GM19463 (cell line): ENCODE measurements around the gene UBE2C.
"Not testable (repeated sequence)": the region's sequence is repeated elsewhere in the genome, so short reads cannot be mapped to it uniquely, and the experiment has no call there.

Experiments
- ATAC-seq: cut with Tn5 transposase; IDR thresholded peaks from one replicate; pipeline ENCODE4 v1.9.1; 2021; ENCODE audit warnings: mild to moderate bottlenecking, moderate library complexity; ENCODE audit not compliant: unreplicated experiment

UBE2C gene

DNA sequence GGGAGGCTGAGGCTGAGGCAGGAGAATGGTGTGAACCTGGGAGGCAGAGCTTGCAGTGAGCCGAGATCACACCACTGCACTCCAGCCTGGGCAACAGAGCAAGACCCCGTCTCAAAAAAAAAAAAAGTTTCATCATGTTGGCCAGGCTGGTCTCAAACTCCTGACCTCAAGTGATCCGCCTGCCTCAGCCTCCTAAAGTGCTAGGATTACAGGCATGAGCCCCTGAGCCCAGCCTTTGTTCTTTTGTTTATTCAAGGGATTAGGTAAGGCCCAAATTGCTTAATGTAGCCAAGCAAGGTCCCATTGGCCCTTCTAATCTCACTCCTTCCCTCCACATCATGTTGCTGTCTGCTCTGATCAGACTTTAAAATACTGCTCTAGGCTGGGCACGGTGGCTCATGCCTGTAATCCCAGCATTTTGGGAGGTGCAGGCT is 17.2 kb downstream of the UBE2C start:
- not testable (repeated sequence) for ATAC-seq

- ATAC-seq: no peak
Observed at GRCh38 chr20:45832619-45833018, 20.2 kb downstream of the UBE2C start.

DNA sequence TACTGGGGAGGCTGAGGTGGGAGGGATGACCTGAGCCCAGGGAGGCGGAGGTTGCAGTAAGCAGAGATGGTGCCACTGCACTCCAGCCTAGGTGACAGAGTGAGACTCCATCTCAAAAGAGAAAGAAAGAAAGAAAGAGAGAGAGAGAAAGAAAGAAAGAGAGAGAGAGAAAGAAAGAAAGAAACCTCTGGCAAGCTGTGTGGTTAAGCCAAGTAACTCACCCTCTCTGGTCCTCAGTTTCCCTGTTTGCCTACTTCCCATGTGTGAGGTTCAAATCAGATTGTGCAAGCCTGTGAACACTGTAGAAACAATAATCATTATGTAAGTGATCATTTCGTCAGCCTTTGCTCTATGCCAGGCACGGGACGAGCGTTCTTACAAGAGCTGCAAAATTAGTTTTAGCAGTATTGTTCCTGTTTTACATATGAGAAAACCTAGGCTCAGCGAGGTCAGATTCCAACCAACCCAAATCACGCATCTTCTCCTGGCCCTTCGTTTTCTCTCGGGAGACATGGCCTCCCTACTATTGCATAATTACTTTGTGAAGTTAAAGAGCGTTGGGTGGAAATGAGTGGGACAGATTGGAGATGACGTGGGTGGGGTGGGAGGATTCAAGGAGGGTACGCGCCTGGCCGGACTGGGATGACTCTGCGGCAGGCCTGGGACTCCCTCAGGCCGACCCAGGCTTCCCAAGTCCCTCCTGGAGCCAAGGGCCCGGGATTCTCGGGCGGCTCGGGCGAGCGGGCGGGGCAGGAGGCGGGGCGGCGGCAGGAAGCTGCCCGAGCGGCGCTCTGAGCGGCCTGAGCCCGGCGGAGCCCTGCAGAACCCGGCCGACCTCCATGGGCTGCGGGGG is 20.8 kb downstream of the UBE2C start, which contains the start of gene SNX21:
SNX21 (plus strand) TSS at position 770 of the 853 bp plus-strand sequence. CDS start 121 bp downstream, outside the sequence.
- no peak for ATAC-seq

DNA sequence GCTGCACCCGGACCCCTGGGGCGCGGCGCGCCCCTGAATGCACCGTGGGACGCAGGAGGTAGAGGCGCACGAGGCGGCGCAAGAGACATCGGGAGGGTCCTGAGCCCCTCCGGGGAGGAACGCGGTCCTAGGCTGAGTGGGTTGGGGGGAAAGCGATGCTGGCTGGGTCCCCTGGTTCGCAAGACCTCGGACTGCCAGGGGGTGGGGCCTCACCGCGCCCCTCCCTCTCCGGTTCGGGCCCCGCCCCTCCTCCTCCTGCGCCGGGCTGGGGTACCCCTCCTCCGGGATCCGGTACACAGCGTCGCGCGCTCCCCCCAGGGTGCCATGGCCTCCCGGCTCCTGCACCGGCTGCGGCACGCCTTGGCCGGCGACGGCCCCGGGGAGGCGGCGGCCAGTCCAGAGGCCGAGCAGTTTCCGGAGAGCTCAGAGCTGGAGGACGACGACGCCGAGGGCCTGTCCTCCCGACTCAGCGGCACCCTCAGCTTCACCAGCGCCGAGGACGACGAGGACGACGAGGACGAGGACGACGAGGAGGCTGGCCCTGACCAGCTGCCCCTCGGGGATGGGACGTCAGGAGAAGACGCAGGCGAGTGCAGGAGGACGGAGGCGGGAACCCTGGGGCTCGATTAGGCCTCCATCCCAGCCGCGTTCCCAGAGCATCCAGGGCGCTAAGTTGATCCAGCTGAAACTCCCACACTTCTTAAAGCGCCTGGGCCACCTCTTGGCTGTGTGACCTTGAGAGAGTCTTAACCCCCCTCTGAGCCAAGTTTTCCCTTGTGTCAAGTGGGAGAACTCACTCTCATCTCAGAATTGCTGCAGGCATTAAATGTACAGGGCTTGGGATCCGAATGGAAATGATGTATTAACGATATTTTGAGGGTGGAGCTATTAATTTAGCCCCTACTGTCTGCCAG is 21.7 kb downstream of the UBE2C start:
- ATAC-seq: no peak

DNA sequence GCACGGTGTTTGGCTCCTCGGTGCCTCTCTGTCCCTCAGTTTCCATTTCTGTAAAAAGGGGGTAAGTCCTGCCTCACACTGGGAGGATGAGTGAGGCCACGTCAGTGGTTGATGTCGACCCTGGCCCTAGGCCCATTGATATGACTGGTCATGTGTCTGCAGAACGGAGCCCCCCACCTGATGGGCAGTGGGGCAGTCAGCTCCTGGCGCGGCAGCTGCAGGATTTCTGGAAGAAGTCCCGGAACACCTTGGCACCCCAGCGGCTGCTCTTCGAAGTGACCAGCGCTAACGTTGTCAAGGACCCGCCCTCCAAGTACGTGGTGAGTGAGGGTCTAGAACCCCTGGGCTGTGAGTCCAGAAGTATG is 22.3 kb downstream of the UBE2C start:
- ATAC-seq: no peak

- ATAC-seq: no peak
Observed at GRCh38 chr20:45835329-45835765, 22.9 kb downstream of the UBE2C start.

DNA sequence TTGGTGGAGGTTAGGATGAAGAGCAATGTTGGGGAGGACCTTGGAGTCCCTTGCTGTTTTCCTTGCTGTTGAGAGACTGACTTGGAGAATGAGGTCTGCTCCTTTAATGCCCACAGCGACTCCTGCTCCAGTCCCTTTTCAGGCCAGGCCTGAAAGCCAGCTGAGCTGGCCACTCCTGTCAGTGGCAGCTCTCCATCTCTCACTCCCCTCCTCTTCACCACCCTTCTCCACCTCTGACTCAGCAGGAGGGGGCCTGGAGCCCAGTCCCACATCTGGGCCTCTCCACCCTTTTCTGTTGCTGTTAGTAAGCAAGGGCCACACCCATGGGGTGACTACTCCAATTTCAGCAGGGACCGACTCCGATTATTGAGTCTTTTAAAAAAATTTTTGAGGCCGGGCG is 23.4 kb downstream of the UBE2C start:
- no peak for ATAC-seq

- no peak for ATAC-seq
Observed at GRCh38 chr20:45836841-45837240, 24.4 kb downstream of the UBE2C start.

GRCh38 chr20:45840700-45841198 is 28.3 kb downstream of the UBE2C start:
- ATAC-seq: no peak

DNA sequence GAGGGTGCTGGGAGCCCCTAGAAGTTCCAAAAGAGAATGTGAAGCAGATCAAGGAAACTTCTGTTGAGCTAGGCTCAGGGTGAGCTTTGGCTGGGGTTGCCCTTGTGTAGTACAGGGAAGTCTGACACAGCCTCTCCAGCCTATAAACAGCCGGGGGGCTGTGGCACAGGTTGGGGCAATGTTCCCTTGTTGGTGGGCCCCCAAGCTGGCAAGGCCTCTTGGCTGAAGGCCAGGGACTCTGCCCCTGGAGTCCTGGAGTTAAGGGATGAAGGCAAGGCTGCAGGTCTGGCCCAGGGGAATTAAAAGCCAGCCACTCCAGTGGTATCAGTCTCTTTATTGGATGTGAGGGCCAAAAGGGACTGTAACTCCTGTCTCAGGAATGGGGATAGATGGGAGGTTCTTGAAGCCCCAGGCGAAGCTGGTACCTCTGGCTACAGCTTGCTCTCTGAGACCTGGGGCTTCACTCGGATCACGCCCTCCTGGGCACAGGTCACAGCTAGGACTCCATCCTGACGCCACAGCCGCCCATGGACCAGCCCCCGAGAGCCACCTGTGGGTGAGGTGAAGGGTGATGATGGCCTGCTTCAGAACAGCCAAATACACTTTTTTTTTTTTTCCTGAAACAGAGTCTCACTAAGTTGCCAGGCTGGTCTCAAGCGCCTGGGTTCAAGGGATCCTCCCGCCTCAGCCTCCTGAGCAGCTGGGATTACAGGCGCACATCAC is 29.1 kb downstream of the UBE2C start:
- ATAC-seq: no peak

DNA sequence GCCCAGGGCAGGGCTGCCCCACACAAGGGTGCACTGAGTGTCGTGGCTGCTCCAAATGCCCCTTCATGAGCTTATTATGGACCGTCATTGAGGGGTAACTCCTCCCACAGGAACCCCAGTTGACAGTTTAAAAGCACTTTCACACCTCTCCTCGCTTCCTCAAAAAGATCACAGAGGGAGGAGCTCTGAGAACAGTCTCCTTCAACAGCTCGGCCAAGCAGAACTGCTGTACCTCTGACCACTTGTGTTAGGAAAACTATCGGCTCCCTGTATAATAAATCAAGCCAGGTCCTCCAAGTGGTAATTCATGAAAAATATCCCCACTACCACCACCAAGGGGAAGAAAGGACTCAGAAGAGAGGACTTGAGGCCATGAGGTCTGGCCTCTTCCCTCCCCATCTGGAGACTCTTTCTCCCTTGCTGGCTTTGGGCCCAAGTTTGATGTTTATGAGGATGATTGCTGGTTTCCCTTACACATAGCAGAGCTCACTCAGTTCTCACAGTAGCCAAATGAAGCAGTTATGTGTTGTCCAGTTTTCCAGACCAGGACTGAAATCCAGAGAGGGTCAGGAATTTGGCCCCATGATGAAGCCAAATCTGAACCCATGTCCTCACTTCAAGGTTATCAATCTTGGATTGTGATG is 29.8 kb downstream of the UBE2C start:
- ATAC-seq: peak; percentile 41

DNA sequence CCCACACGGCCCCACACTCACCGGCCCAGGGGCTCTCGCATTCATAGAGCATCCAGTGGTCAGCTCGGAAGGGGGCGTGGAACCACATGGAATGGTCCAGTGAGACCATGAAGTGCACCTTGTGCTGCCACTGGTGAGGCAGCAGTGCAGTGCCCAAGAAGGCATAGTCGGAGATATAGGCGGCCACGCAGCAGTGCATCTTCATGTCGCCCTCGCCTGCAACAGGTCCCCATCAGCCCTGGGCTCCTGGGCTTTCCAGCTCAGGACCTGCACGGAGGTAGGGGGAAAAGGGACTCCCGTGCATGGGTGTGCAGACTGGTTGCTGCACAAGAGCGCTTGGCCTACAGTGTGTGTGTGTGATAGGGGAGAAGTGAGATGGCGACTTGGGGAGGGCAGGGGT is 31.1 kb downstream of the UBE2C start:
- ATAC-seq: no peak

DNA sequence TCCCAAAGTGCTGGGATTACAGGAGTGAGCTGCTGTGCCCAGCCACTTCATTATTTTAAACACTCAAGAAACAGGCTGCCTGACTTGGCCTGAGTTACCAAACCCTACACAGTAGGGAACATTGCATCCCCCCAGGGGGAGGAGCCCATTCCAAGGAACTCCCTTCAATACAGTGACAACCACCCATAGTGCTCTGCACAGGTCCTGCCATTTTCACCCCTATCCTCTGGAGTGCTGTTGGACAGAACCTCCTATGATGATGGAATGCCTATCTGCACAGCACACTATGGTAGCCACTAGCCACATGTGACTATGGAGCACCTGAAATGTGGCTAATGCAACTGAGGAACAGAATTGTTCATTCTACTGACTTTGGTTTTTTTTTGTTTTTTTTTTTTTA is 33.0 kb downstream of the UBE2C start:
- ATAC-seq: no peak

DNA sequence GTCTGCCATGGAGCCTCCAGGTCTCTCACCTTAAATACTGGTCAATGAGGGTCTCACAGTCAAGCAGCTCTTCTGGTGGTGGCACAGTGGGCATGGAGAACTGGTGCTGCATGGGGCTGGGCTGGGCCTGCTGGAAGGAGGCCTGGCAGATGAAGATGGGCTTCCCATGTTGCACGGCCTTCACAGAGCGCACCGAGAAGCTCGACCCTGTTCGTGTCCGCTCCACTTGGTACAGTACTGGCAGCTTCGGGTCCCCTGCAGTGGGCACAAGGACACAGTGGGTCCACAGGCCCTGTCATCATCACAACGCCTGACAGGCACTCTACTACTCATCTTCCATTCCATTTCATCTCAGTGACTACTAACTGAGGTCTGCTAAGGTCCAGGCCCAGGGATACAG is 36.0 kb downstream of the UBE2C start:
- ATAC-seq: no peak

GRCh38 chr20:45848969-45849582 is 36.6 kb downstream of the UBE2C start:
- ATAC-seq: no peak

- ATAC-seq: no peak
Observed at GRCh38 chr20:45850238-45850637, 37.8 kb downstream of the UBE2C start.

- no peak for ATAC-seq
Observed at GRCh38 chr20:45850926-45851325, 38.5 kb downstream of the UBE2C start.

DNA sequence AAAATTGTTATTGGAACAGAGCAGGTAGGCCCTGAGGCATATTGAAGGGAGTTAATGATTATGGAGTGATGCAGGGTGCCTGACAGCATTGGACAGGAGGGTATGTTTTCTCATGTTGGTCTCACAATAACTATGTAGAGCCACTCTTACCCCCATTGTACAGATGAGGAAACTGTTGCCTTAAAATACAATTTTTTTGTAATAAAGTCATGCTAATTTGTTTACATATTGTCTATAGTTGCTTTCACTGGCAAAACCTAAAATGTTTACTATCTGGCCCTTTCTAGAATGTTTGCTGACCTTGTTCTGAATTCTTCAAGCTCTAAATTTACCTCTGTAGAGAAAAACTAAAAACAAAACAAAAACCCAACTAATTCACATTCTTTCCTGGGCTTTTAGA is 39.1 kb downstream of the UBE2C start:
- ATAC-seq: no peak

DNA sequence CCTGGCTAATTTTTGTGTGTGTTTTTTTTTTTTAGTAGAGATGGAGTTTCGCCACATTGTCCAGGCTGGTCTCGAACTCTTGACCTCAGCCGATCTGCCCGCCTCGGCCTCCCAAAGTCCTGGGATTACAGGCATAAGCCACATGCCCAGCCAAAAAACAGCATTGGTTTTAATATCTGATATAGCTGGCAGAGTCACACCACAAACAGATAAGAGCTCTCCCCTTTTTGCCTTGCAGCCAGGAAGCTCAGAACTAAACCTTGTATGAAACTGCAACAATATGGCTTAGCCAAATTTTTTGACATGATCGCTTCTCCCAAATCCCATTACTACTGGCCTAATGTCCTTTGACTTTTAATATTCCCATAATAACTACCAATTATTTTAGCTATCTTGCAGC is 39.9 kb downstream of the UBE2C start:
- ATAC-seq: no peak

GRCh38 chr20:45853484-45853883 is 41.0 kb downstream of the UBE2C start:
- no peak for ATAC-seq
